Smooth muscle cell (in vitro differentiated cells): ENCODE results near the gene RNGTT. TPM values are rescaled to one million over a fixed set of nuclear protein-coding genes. Genes with fewer than 3 reads are reported as not detected.

Experiments used
- DNase-seq: peaks from one replicate; lab custom pipeline; 2025; ENCODE audit not compliant: unreplicated experiment; lab: John Stamatoyannopoulos, UW
- H2AFZ ChIP-seq: fragments of 200-600 bp; sonication (generic); 2 replicates; pipeline ENCODE4 v1.6.0; 2016; ENCODE audit warnings: antibody characterized with exemption, low read depth, mild to moderate bottlenecking
- H3F3A ChIP-seq: fragments of 200-600 bp; sonication (generic); 2 replicates; pipeline ENCODE4 v1.6.0; 2017; ENCODE audit warnings: antibody characterized with exemption, low read depth
- H3K27ac ChIP-seq: fragments of 200-600 bp; sonication (generic); 2 replicates; pipeline ENCODE4 v1.5.1; 2016; ENCODE audit warnings: low read depth, mild to moderate bottlenecking
- H3K27me3 ChIP-seq: fragments of 200-600 bp; sonication (generic); 2 replicates; pipeline ENCODE4 v1.6.1; 2016; ENCODE audit warnings: low read depth, mild to moderate bottlenecking
- H3K36me3 ChIP-seq: fragments of 200-600 bp; sonication (generic); 2 replicates; pipeline ENCODE4 v1.5.1; 2016; ENCODE audit warnings: low read depth
- H3K4me1 ChIP-seq: fragments of 200-600 bp; sonication (generic); 2 replicates; pipeline ENCODE4 v1.5.1; 2016; ENCODE audit warnings: low read depth
- H3K4me2 ChIP-seq: fragments of 200-600 bp; sonication (generic); 2 replicates; pipeline ENCODE4 v1.6.0; 2016; ENCODE audit warnings: mild to moderate bottlenecking
- H3K4me3 ChIP-seq: fragments of 200-600 bp; sonication (generic); 2 replicates; pipeline ENCODE4 v1.5.1; 2016; ENCODE audit warnings: mild to moderate bottlenecking
- H3K79me2 ChIP-seq: fragments of 200-600 bp; sonication (generic); 2 replicates; pipeline ENCODE4 v1.6.0; 2016; ENCODE audit warnings: low read depth, mild to moderate bottlenecking
- H3K9ac ChIP-seq: fragments of 200-600 bp; sonication (generic); 2 replicates; pipeline ENCODE4 v1.6.0; 2016; ENCODE audit warnings: low read depth
- H3K9me3 ChIP-seq: fragments of 200-600 bp; sonication (generic); replicated peaks from 2 replicates; pipeline ENCODE4 v1.5.1; 2016; ENCODE audit warnings: low read depth
- H4K20me1 ChIP-seq: fragments of 200-600 bp; sonication (generic); 2 replicates; pipeline ENCODE4 v1.6.0; 2016; ENCODE audit warnings: low read depth
- CTCF ChIP-seq: fragments of 200-600 bp; sonication (generic); IDR thresholded peaks from 2 replicates; pipeline ENCODE4 v1.5.1; 2017; ENCODE audit warnings: borderline replicate concordance, mild to moderate bottlenecking, antibody characterized with exemption; ENCODE audit not compliant: insufficient read depth, poor library complexity, severe bottlenecking
- WGBS: methylation state at CpG from one replicate; pipeline ENCODE4 v1.1.7; 2016; ENCODE audit warnings: low lambda C conversion rate; 5-methylcytosine and 5-hydroxymethylcytosine counted together
- polyA plus RNA-seq: library from polyadenylated mRNA; unstranded; fragments of >200 nt; fragmentation: Nextera tagmentation; extraction: Ambion mirVana; gene quantifications from 2 replicates; pipeline ENCODE4 v1.2.1, GENCODE V29; 2016
- total RNA-seq: library from RNA; depleted of rRNA; stranded (reverse); fragments of >200 nt; gene quantifications from 2 replicates; pipeline ENCODE4 v1.2.3, GENCODE V29; 2014

RNGTT gene
- total and polyA plus RNA-seq, 2 experiments from 2014 or later: 7.5 to 22.7 TPM

- Histone ChIP-seq H3K79me2 (no peaks in the 10 kb centered on the region), H3F3A (no peaks in the 10 kb centered on the region), H3K4me1 (peaks cover 12% of the 10 kb centered on the region), H3K36me3 (no peaks in the 10 kb centered on the region), H3K4me2 (no peak overlapping the region), H3K4me3 (no peak overlapping the region), H3K9me3 (no peaks in the 10 kb centered on the region), H4K20me1 (no peaks in the 10 kb centered on the region), H2AFZ (no peak overlapping the region), H3K27ac (no peak overlapping the region), H3K27me3 (no peaks in the 10 kb centered on the region), H3K9ac (no peak overlapping the region)
- 82% methylated on average over 9 of the region's 9 CpGs for WGBS
- no peak for DNase-seq
- no peak for TF ChIP-seq CTCF
Measured at GRCh38 chr6:88574031-88574430, 389.4 kb downstream of the RNGTT start.

- WGBS: 65% methylated on average over 3 of the region's 3 CpGs
- no peak for TF ChIP-seq CTCF
- DNase-seq: no peak
- Histone ChIP-seq H3F3A (no peaks in the 10 kb centered on the region), H4K20me1 (no peaks in the 10 kb centered on the region), H3K9me3 (no peaks in the 10 kb centered on the region), H3K36me3 (no peaks in the 10 kb centered on the region), H3K79me2 (no peaks in the 10 kb centered on the region), H3K4me2 (no peak overlapping the region), H2AFZ (no peak overlapping the region), H3K4me3 (no peak overlapping the region), H3K9ac (no peak overlapping the region), H3K27ac (no peak overlapping the region), H3K4me1 (peaks cover 12% of the 10 kb centered on the region), H3K27me3 (no peaks in the 10 kb centered on the region)
Measured at GRCh38 chr6:88573561-88573960, 389.9 kb downstream of the RNGTT start.

GRCh38 chr6:88572449-88573139, 390.8 kb downstream of the RNGTT start:
- DNase-seq: no peak
- Histone ChIP-seq H3K27me3 (no peaks in the 10 kb centered on the region), H3K27ac (no peak overlapping the region), H3K9me3 (no peaks in the 10 kb centered on the region), H3K9ac (no peak overlapping the region), H3F3A (no peaks in the 10 kb centered on the region), H3K79me2 (no peaks in the 10 kb centered on the region), H2AFZ (no peak overlapping the region), H3K4me1 (peaks cover 12% of the 10 kb centered on the region), H4K20me1 (no peaks in the 10 kb centered on the region), H3K4me2 (no peak overlapping the region), H3K4me3 (no peak overlapping the region), H3K36me3 (no peaks in the 10 kb centered on the region)
- no peak for TF ChIP-seq CTCF
- 57% methylated on average over 3 of the region's 3 CpGs for WGBS

GRCh38 chr6:88569959-88570358, 393.5 kb downstream of the RNGTT start:
- Histone ChIP-seq H3F3A (no peaks in the 10 kb centered on the region), H2AFZ (no peak overlapping the region), H3K9ac (no peak overlapping the region), H3K4me2 (no peak overlapping the region), H3K4me1 (peaks cover 7% of the 10 kb centered on the region), H3K27ac (no peak overlapping the region), H3K4me3 (no peak overlapping the region), H3K36me3 (no peaks in the 10 kb centered on the region), H3K27me3 (no peaks in the 10 kb centered on the region), H3K79me2 (no peaks in the 10 kb centered on the region), H4K20me1 (no peaks in the 10 kb centered on the region), H3K9me3 (no peaks in the 10 kb centered on the region)
- DNase-seq: no peak
- no peak for TF ChIP-seq CTCF
